ENCODE results near the gene SH3BP2. TPM values are rescaled to one million over a fixed set of nuclear protein-coding genes. Genes with fewer than 3 reads are reported as not detected.

Gene SH3BP2
- total and polyA plus RNA-seq, 10 of the 15 experiments (the other 5 are each of a cell fraction or from before 2014, with no cell fraction given): 1.1 to 61.8 (median 23.9) TPM

DNA sequence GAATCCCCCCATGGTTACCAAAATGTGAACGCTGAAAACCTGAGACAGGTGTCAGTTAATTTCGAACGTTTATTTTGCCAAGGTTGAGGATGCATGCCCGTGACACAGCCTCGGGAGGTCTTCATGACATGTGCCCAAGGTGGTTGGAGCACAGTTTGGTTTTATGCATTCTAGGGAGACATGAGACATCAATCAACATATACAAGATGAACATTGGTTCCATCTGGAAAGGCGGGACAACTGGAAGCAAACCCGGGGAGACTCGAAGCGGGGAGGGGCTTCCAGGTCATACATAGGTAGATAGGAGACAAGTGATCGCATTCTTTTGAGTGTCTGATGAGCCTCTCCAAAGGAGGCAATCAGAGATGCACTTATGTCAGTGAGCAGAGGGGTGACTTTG is 11.0 kb upstream of the SH3BP2 start (continued):
- TF ChIP-seq, protein P1, sequence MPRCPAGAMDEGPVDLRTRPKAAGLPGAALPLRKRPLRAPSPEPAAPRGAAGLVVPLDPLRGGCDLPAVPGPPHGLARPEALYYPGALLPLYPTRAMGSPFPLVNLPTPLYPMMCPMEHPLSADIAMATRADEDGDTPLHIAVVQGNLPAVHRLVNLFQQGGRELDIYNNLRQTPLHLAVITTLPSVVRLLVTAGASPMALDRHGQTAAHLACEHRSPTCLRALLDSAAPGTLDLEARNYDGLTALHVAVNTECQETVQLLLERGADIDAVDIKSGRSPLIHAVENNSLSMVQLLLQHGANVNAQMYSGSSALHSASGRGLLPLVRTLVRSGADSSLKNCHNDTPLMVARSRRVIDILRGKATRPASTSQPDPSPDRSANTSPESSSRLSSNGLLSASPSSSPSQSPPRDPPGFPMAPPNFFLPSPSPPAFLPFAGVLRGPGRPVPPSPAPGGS (IDR thresholded peaks at IDR 0.05; ENCODE audit: borderline replicate concordance, insufficient read depth, low read depth, low read length, poor library complexity, severe bottlenecking): no peak
- TF ChIP-seq, protein P2, sequence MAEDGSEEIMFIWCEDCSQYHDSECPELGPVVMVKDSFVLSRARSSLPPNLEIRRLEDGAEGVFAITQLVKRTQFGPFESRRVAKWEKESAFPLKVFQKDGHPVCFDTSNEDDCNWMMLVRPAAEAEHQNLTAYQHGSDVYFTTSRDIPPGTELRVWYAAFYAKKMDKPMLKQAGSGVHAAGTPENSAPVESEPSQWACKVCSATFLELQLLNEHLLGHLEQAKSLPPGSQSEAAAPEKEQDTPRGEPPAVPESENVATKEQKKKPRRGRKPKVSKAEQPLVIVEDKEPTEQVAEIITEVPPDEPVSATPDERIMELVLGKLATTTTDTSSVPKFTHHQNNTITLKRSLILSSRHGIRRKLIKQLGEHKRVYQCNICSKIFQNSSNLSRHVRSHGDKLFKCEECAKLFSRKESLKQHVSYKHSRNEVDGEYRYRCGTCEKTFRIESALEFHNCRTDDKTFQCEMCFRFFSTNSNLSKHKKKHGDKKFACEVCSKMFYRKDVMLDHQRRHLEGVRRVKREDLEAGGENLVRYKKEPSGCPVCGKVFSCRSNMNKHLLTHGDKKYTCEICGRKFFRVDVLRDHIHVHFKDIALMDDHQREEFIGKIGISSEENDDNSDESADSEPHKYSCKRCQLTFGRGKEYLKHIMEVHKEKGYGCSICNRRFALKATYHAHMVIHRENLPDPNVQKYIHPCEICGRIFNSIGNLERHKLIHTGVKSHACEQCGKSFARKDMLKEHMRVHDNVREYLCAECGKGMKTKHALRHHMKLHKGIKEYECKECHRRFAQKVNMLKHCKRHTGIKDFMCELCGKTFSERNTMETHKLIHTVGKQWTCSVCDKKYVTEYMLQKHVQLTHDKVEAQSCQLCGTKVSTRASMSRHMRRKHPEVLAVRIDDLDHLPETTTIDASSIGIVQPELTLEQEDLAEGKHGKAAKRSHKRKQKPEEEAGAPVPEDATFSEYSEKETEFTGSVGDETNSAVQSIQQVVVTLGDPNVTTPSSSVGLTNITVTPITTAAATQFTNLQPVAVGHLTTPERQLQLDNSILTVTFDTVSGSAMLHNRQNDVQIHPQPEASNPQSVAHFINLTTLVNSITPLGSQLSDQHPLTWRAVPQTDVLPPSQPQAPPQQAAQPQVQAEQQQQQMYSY (CRISPR knock-in tag; IDR thresholded peaks at IDR 0.05): no peak
- TF ChIP-seq RAD51 (IDR thresholded peaks at IDR 0.05) (no peak), NFXL1 (IDR thresholded peaks at IDR 0.05; ENCODE audit: borderline replicate concordance) (no peak), NR2F1 (conservative IDR thresholded peaks at IDR 0.05) (no peak), CREM (IDR thresholded peaks at IDR 0.05; ENCODE audit: low read depth) (no peak)
- TF ChIP-seq, protein P3, sequence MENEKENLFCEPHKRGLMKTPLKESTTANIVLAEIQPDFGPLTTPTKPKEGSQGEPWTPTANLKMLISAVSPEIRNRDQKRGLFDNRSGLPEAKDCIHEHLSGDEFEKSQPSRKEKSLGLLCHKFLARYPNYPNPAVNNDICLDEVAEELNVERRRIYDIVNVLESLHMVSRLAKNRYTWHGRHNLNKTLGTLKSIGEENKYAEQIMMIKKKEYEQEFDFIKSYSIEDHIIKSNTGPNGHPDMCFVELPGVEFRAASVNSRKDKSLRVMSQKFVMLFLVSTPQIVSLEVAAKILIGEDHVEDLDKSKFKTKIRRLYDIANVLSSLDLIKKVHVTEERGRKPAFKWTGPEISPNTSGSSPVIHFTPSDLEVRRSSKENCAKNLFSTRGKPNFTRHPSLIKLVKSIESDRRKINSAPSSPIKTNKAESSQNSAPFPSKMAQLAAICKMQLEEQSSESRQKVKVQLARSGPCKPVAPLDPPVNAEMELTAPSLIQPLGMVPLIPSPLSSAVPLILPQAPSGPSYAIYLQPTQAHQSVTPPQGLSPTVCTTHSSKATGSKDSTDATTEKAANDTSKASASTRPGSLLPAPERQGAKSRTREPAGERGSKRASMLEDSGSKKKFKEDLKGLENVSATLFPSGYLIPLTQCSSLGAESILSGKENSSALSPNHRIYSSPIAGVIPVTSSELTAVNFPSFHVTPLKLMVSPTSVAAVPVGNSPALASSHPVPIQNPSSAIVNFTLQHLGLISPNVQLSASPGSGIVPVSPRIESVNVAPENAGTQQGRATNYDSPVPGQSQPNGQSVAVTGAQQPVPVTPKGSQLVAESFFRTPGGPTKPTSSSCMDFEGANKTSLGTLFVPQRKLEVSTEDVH (IDR thresholded peaks at IDR 0.05; ENCODE audit: low read depth, partially characterized antibody): no peak
- TF ChIP-seq, protein P4, sequence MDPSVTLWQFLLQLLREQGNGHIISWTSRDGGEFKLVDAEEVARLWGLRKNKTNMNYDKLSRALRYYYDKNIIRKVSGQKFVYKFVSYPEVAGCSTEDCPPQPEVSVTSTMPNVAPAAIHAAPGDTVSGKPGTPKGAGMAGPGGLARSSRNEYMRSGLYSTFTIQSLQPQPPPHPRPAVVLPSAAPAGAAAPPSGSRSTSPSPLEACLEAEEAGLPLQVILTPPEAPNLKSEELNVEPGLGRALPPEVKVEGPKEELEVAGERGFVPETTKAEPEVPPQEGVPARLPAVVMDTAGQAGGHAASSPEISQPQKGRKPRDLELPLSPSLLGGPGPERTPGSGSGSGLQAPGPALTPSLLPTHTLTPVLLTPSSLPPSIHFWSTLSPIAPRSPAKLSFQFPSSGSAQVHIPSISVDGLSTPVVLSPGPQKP (IDR thresholded peaks at IDR 0.05; ENCODE audit: low read depth, low read length): no peak
